GM21825 (cell line): Measurements from ENCODE around the gene IFNA21.
"Not testable (repeated sequence)": the region's sequence is repeated elsewhere in the genome, so short reads cannot be mapped to it uniquely, and the experiment has no call there.

Experiments used
- ATAC-seq: cut with Tn5 transposase; IDR thresholded peaks from one replicate; pipeline ENCODE4 v1.9.1; 2021; ENCODE audit warnings: mild to moderate bottlenecking, moderate library complexity; ENCODE audit not compliant: unreplicated experiment

Gene IFNA21

DNA sequence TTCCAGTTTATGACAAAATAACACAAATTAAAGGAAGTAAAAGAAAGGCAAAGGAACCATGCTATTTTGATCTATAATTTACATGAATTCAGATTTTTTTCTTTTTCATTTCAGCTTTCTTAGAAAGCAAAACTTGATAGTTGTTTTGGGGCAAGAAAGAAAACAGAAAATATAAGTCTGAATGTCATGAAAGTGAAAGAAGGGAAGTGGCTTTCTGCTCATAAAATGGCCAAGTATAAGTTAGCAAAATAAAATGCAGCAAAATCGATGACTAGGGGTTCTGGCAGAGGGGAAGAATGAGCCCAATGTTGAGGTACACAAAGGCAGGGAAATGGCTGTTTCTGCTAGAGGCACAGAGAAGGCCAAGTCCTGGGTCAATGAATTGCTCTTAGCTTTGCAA, 21.9 kb downstream of the IFNA21 start:
- peak; percentile 61 for ATAC-seq

DNA sequence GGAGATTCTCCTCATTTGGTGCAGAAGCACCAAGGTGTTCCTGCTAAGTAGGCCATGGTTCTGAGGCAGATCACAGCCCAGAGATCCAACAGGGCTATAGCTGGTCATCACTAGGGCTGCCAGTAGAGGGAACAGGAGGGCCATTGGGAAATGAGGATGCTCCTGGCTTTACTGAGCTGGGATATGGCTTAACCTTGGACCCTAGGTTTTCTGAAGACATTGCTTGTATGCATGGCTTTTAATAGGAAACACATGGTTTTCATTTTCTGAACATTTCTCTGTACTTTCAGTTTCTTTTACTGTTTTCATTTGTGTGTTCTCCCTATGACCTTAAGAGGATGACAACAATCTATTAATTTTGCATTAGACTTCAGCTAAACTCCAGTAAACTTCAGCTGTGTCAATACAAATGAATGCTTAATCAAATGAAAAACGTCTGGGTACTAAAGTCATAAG, 25.0 kb downstream of the IFNA21 start, which contains the start of gene IFNW1:
TSS of gene IFNW1 (minus strand) at position 406 of the 456 bp plus-strand sequence. CDS start at position 144, 262 bp downstream.
- ATAC-seq, result peak; percentile 67

DNA sequence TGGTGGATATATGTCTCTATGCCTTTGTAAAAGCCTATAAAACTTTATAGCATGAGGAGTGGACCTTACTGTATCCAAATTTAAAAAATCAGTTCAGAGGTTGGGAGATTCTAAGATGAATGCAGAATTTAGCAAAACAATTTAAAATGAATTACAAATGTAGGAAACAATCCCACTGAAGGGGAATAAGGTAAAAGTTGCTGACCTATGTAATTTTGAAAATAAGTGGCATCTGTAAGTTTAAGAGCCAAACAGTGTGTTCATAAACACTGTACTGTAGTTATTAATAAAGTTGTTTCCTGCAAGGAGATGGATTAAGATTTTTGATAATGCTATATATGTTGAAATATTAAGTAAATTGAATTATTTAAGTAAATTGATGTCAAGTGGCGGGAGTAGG, 29.4 kb downstream of the IFNA21 start:
- no peak for ATAC-seq

DNA sequence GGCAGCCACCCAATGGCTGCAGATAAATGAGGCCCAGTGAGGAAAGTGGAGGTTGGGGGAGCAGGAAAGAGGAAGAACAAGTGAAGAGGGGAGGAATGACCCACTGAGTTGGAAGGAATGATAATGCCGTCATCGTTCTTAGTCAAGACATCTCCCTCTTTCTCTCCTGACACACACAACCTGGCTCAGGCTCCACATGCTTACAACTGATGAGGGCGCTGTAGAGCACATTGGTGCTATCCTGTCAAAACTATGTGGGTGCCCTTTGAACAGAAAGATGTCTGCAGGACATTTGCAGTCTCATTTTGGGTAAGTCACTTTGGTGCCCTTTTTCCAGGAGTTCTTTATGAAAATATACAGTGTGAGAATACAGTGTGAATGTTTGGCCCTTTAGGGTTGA, 30.7 kb downstream of the IFNA21 start:
- no peak for ATAC-seq

DNA sequence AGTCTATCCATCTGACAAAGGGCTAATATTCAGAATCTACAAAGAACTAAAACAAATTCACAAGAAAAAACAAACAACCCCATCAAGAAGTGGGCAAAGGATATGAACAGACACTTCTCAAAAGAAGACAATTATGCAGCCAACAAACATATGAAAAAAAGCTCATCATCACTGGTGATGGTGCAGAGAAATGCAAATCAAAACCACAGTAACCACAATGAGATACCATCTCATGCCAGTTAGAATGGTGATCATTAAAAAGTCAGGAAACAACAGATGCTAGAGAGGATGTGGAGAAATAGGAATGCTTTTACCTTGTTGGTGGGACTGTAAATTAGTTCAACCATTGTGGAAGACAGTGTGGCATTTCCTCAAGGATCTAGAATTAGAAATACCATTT, 38.3 kb downstream of the IFNA21 start:
- ATAC-seq, result not testable (repeated sequence)

DNA sequence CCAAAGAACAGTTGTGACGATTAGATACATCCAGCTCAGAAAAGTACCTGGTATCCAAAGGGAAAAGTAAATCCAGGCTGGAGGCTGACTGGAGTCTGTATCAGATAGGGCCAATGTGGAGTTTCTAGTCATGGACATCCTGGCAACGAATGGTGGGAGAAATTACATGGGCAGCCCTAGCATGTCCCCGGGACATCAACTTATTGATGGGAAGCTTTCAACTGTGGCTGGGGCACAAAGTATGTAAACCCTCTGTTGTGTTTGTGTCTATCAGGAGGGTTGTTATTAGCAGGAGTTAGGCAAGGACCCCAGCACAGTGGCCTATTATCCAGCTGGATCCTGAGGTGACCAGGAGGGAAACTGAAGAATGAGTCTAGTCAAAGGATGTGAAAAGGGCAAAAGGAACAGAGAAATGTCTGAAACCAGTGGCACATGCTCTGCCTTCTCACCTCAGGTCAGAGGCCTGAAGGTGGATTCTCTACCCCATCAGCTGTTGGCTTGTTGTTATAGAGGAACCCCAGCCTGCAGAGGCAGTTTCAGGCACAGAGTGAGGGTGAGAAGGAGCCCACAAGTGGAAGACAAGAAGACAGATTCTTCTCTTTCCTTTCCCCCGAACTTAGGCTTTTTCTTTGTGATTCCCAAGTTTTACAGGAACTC, 44.7 kb downstream of the IFNA21 start:
- peak; percentile 94 for ATAC-seq

DNA sequence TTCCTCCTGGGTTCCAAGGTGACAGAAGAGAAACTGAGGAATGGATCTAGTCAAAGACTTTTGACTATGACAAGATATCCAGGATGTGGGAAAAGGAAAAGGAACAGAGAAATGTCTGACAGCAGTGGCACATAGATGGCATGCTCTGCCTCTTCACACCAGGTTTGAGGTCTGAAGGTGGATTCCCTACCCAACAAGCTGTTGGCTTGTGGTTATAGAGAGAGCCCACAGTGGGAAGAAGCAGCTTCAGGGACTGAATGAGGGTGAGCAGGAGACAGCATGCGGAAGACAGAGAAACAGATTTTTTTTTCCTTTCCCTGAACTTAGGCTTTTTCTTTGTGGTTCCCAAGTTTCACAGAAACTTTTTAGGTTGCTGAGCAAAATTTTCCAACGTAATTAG, 45.4 kb downstream of the IFNA21 start:
- ATAC-seq, result no peak

DNA sequence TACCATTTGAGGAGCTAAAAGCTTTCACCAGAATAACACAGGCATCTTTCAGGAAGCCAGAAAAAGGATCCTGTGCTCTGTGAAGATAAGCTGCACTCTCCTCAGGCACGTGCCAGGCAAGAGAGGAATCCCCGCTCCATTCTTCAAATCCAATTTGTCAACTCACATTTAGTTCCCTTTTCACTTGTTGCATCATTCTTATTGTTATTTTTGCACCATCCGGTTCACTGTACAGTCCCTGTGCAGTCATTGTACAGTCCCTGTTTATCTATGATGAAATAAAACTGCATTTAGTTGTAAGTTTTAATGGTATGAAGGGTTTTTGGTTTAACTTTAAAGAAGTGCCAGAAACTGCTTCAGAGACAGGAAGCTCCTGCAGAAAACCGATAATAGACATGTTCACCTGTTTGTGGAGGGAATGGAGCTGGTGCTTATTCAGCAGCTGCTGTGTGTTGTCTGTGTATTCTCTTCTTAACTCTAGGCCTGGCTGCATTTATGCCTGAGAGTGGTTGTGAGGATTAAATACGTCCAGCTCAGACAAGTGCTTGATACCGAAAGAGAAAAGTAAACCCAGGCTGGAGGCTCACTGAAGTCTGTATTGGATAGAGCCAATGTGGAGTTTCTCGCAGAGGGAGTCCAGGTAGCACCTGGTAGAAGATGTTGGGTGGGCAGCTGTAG, 47.2 kb downstream of the IFNA21 start:
- no peak for ATAC-seq
